Stimulated activated CD4-positive, alpha-beta T cell treated with anti-CD3 and anti-CD28 coated beads, TNF-alpha, amount 100 ng/mL, for 1 hour (primary cell): ENCODE data around the gene SPINT2.

ENCODE experiments used
- DNase-seq, 3 donors: peaks; one replicate each; pipeline ENCODE4 v3.0.0-alpha.2; 2020; ENCODE audit warnings: low read depth in 3 of 3, low spot score in 1 of 3

The SPINT2 gene

GRCh38 chr19:38294090-38294489 lies 29.7 kb downstream of the SPINT2 start:
- DNase-seq = no peak

- no peak for DNase-seq
These were observed 34.7 kb downstream of the SPINT2 start for GRCh38 chr19:38298821-38299680.

- DNase-seq = no peak
These were observed 39.4 kb downstream of the SPINT2 start, which contains the start of gene C19orf33 for GRCh38 chr19:38303517-38304351. C19orf33 (plus strand) TSS chr19:38304251; CDS start chr19:38304262, 11 bp downstream.

- no peak for DNase-seq
These were observed 40.0 kb downstream of the SPINT2 start for GRCh38 chr19:38304352-38304865.

GRCh38 chr19:38304866-38305429 lies 40.6 kb downstream of the SPINT2 start:
- DNase-seq = no peak

- no peak for DNase-seq
These were observed 41.9 kb downstream of the SPINT2 start for GRCh38 chr19:38306236-38306635.

- no peak for DNase-seq
These were observed 42.7 kb downstream of the SPINT2 start for GRCh38 chr19:38307076-38307475.

GRCh38 chr19:38307597-38307996 lies 43.2 kb downstream of the SPINT2 start:
- no peak for DNase-seq

GRCh38 chr19:38308006-38308766 lies 43.8 kb downstream of the SPINT2 start:
- no peak for DNase-seq

- no peak for DNase-seq
These were observed 44.7 kb downstream of the SPINT2 start for GRCh38 chr19:38308926-38309614.

GRCh38 chr19:38309615-38310278 lies 45.4 kb downstream of the SPINT2 start:
- no peak for DNase-seq

GRCh38 chr19:38310279-38310670 lies 45.9 kb downstream of the SPINT2 start:
- DNase-seq = no peak

- DNase-seq = no peak
These were observed 46.6 kb downstream of the SPINT2 start for GRCh38 chr19:38310986-38311385.

GRCh38 chr19:38315657-38316476 lies 51.5 kb downstream of the SPINT2 start, which contains the start of gene YIF1B:
YIF1B (minus strand) TSS chr19:38315947; CDS start chr19:38315917, 30 bp downstream.
- peak; percentile 89 for DNase-seq

GRCh38 chr19:38316477-38317067 lies 52.2 kb downstream of the SPINT2 start:
- DNase-seq = no peak

GRCh38 chr19:38317104-38317612 lies 52.8 kb downstream of the SPINT2 start:
- no peak for DNase-seq

- no peak for DNase-seq
These were observed 54.3 kb downstream of the SPINT2 start for GRCh38 chr19:38318660-38319059.
